Measurements from ENCODE around the gene ARHGEF25.

GRCh38 chr12:57621497-57622292 lies 10.5 kb downstream of the ARHGEF25 start:
- TF ChIP-seq POLR2A (IDR thresholded peaks at IDR 0.05) (no peak), CTCF (IDR thresholded peaks at IDR 0.05 in 4 of 5, conservative IDR thresholded peaks at IDR 0.05 in 1 of 5) (peak; percentile 74 to 94 (median 87))
